ENCODE results near the gene MMP2.

DNA sequence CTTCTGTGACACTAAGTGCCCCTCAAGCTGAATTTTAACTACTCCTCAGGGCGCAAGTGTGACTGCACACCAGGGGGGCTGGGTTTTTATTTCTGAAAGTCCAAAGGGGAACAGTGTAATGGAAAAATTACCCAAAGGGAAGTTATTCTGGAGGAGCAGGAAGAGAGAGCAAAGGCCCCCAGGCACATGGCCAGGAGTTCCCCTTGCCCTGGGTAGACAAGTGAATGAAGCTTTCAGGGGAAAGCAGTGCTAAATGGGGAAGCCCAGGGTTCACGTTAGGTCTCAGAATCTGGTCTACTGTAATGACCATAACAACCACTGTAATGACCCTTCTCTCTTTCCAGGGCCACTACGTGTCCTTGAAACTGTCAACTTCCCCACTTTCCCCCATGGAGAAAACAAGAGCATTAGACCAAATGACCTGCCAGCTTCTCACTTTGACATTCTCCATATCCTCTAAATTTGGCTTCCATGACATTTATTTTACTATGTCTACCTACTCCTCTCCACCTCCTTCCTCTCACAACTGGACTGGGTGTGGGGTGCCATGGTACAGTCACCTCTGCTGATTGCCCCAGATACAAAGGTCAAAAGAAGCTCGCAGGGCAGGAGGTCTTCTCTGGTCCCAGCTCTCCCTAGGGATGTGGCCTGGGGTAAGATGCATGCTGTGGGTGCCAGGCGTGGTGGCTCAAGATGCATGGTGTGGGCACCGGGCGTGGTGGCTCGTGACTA lies 34.1 kb upstream of the MMP2 start:
- TF ChIP-seq, protein P1, sequence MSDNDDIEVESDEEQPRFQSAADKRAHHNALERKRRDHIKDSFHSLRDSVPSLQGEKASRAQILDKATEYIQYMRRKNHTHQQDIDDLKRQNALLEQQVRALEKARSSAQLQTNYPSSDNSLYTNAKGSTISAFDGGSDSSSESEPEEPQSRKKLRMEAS (IDR thresholded peaks at IDR 0.05), result no peak
- TF ChIP-seq CTCF (IDR thresholded peaks at IDR 0.05 in 2 of 3, conservative IDR thresholded peaks at IDR 0.05 in 1 of 3; ENCODE audit: borderline replicate concordance in 1 of 3, insufficient read depth in 1 of 3, low read depth in 2 of 3, low read length in 2 of 3) (no peak), SP1 (IDR thresholded peaks at IDR 0.05; ENCODE audit: low read depth) (no peak), EZH2 (IDR thresholded peaks at IDR 0.05) (no peak), POLR2A (IDR thresholded peaks at IDR 0.05; ENCODE audit: borderline replicate concordance, extremely low read depth, insufficient read depth, insufficient read length) (no peak), ATF3 (IDR thresholded peaks at IDR 0.05) (no peak), EZH2phosphoT487 (IDR thresholded peaks at IDR 0.05; ENCODE audit: borderline replicate concordance) (no peak), JUND (IDR thresholded peaks at IDR 0.05) (no peak), SRF (IDR thresholded peaks at IDR 0.05; ENCODE audit: low read depth) (no peak), TCF7L2 (IDR thresholded peaks at IDR 0.05; ENCODE audit: borderline replicate concordance, extremely low read depth, insufficient read depth, insufficient read length) (no peak), CEBPB (IDR thresholded peaks at IDR 0.05; ENCODE audit: low read depth) (no peak)
